Upper lobe of left lung (tissue), 6 donors: ENCODE measurements around the gene CEP55. TPM values are rescaled to one million over a fixed set of nuclear protein-coding genes. Genes with fewer than 3 reads are reported as not detected.

Experiments
- ATAC-seq, 2 donors: fragments of 200-7000 bp; cut with Tn5 transposase; one replicate each; pipeline ENCODE4 v1.9.1; 2022; ENCODE audit warnings: mild to moderate bottlenecking in 2 of 2, moderate library complexity in 2 of 2; ENCODE audit not compliant: low FRiP score in 2 of 2
- DNase-seq, 2 donors: peaks; one replicate each; pipeline ENCODE4 v3.0.0-alpha.2; 2019 to 2020
- H3K27ac ChIP-seq, 4 donors: fragments of 200-600 bp; sonication (generic); one replicate each; pipeline ENCODE4 v1.5.1; 2016 to 2019
- H3K27me3 ChIP-seq, 4 donors: fragments of 200-600 bp; sonication (generic); one replicate each; pipeline ENCODE4 v1.5.1; 2017 to 2019
- H3K36me3 ChIP-seq, 4 donors: fragments of 200-600 bp; sonication (generic); one replicate each; pipeline ENCODE4 v1.5.1; 2016 to 2019
- H3K4me1 ChIP-seq, 4 donors: fragments of 200-600 bp; sonication (generic); one replicate each; pipeline ENCODE4 v1.5.1; 2018 to 2019
- H3K4me3 ChIP-seq, 4 donors: fragments of 200-600 bp; sonication (generic); one replicate each; pipeline ENCODE4 v1.5.1; 2017 to 2019; ENCODE audit warnings: mild to moderate bottlenecking in 2 of 4, moderate library complexity in 1 of 4
- H3K9me3 ChIP-seq, 4 donors: fragments of 200-600 bp; sonication (generic); one replicate each; pipeline ENCODE4 v1.5.1; 2018 to 2019
- CTCF ChIP-seq, 6 experiments: fragments of 450-650 bp in 4 of 6; fragments of 200-600 bp in 2 of 6; sonication (generic) in 2 of 6; IDR thresholded peaks; one replicate each; pipeline ENCODE4 v1.5.1; 2016 to 2019; ENCODE audit warnings: antibody characterized with exemption in 6 of 6
- EP300 ChIP-seq, 4 donors: sonication (generic); formaldehyde crosslinking; IDR thresholded peaks; one replicate each; pipeline ENCODE4 v1.5.1; 2017; ENCODE audit warnings: antibody characterized with exemption in 4 of 4, control low read depth in 2 of 4
- POLR2A ChIP-seq, 4 donors: fragments of 450-650 bp; IDR thresholded peaks; one replicate each; pipeline ENCODE4 v1.5.1; 2016 to 2017; ENCODE audit warnings: antibody characterized with exemption in 4 of 4, mild to moderate bottlenecking in 2 of 4
- POLR2AphosphoS5 ChIP-seq, 2 donors: sonication (generic); formaldehyde crosslinking; IDR thresholded peaks; one replicate each; pipeline ENCODE4 v1.5.1; 2017; ENCODE audit warnings: antibody characterized with exemption in 2 of 2
- WGBS, 2 donors: methylation state at CpG; one replicate each; pipeline ENCODE4 v1.1.5; 2017 to 2018; 5-methylcytosine and 5-hydroxymethylcytosine counted together
- total RNA-seq, 6 donors: library from RNA; depleted of rRNA in 4 of 6; stranded (reverse); fragments of >200 nt in 4 of 6; gene quantifications; one replicate each; pipeline versions ENCODE4 v1.1.0 to v1.2.1, GENCODE V29; 2016 to 2021
- donor health status: DM: no; HTN: no; CAD: no; lungs with moderate emphysema.
- donor health status: DM: no; HTN: yes; CAD: no; lungs with severe emphysema.

The CEP55 gene
- total RNA-seq, 6 donors from 2014 or later: 1.3 to 3.3 (median 2.3) TPM; not detected in 1

GRCh38 chr10:93509816-93510215, 13.4 kb downstream of the CEP55 start:
- WGBS, 2 donors: 90 to 95% methylated on average over 8 of the region's 8 CpGs
- ATAC-seq (no peak), DNase-seq (no peak)
- Histone ChIP-seq H3K4me3 (no peak overlapping the region), H3K36me3 (no peaks in the 10 kb centered on the region), H3K27me3 (no peaks in the 10 kb centered on the region), H3K4me1 (peaks cover 0 to 8% (median 3%) of the 10 kb centered on the region in 4 donors), H3K9me3 (no peaks in the 10 kb centered on the region), H3K27ac (no peak overlapping the region)
- TF ChIP-seq EP300 (IDR thresholded peaks at IDR 0.05) (no peak), POLR2AphosphoS5 (IDR thresholded peaks at IDR 0.05) (no peak)

GRCh38 chr10:93512565-93512964, 16.2 kb downstream of the CEP55 start:
- H3K4me1 ChIP-seq: peaks cover 0 to 10% (median 8%) of the 10 kb centered on the region in 4 donors
- H3K36me3 ChIP-seq: no peaks in the 10 kb centered on the region
- H3K27me3 ChIP-seq: no peaks in the 10 kb centered on the region
- no peak for ATAC-seq
- DNase-seq: no peak
- no peak overlapping the region for H3K27ac ChIP-seq
- H3K9me3 ChIP-seq: no peaks in the 10 kb centered on the region
- 97% methylated on average over 1 of the region's 1 CpG for WGBS, 2 donors
- TF ChIP-seq EP300 (IDR thresholded peaks at IDR 0.05): no peak
- no peak for TF ChIP-seq POLR2AphosphoS5 (IDR thresholded peaks at IDR 0.05)
- no peak for TF ChIP-seq POLR2A (IDR thresholded peaks at IDR 0.05)
- TF ChIP-seq CTCF (IDR thresholded peaks at IDR 0.05): no peak
- no peak overlapping the region for H3K4me3 ChIP-seq

GRCh38 chr10:93513091-93513490, 16.7 kb downstream of the CEP55 start:
- 0 to 91% methylated on average over 1 of the region's 1 CpG for WGBS, 2 donors
- no peak overlapping the region for H3K27ac ChIP-seq
- no peak overlapping the region for H3K4me3 ChIP-seq
- H3K9me3 ChIP-seq: no peaks in the 10 kb centered on the region
- no peak for DNase-seq
- no peak for ATAC-seq
- H3K36me3 ChIP-seq: no peaks in the 10 kb centered on the region
- no peaks in the 10 kb centered on the region for H3K27me3 ChIP-seq
- no peak for TF ChIP-seq POLR2A (IDR thresholded peaks at IDR 0.05)
- no peak for TF ChIP-seq CTCF (IDR thresholded peaks at IDR 0.05)
- TF ChIP-seq EP300 (IDR thresholded peaks at IDR 0.05): no peak
- no peak for TF ChIP-seq POLR2AphosphoS5 (IDR thresholded peaks at IDR 0.05)
- H3K4me1 ChIP-seq: peaks cover 0 to 10% (median 8%) of the 10 kb centered on the region in 4 donors

- no peaks in the 10 kb centered on the region for H3K9me3 ChIP-seq
- DNase-seq (no peak), ATAC-seq (peak in 1 of 2 donors; percentile 11)
- H3K27ac ChIP-seq: peak overlapping the region; percentile 18 to 69 (median 44)
- H3K36me3 ChIP-seq: no peaks in the 10 kb centered on the region
- no peaks in the 10 kb centered on the region for H3K27me3 ChIP-seq
- no peak for TF ChIP-seq CTCF (IDR thresholded peaks at IDR 0.05)
- TF ChIP-seq POLR2AphosphoS5 (IDR thresholded peaks at IDR 0.05): no peak
- no peak for TF ChIP-seq EP300 (IDR thresholded peaks at IDR 0.05)
- TF ChIP-seq POLR2A (IDR thresholded peaks at IDR 0.05): no peak
- WGBS, 2 donors: 76 to 79% methylated on average over 4 of the region's 4 CpGs
- H3K4me1 ChIP-seq: peaks cover 0 to 10% (median 8%) of the 10 kb centered on the region in 4 donors
- H3K4me3 ChIP-seq: no peak overlapping the region
These were observed 18.1 kb downstream of the CEP55 start for GRCh38 chr10:93514521-93514920.

GRCh38 chr10:93515071-93516005, 18.9 kb downstream of the CEP55 start:
- whole genome bisulfite sequencing, 2 donors: 64 to 70% methylated on average over 8 of the region's 8 CpGs
- H3K4me1 ChIP-seq: peaks cover 0 to 10% (median 8%) of the 10 kb centered on the region in 4 donors
- TF ChIP-seq POLR2AphosphoS5 (IDR thresholded peaks at IDR 0.05): no peak
- TF ChIP-seq POLR2A (IDR thresholded peaks at IDR 0.05): no peak
- no peak for TF ChIP-seq CTCF (IDR thresholded peaks at IDR 0.05)
- TF ChIP-seq EP300 (IDR thresholded peaks at IDR 0.05): no peak
- DNase-seq (no peak), ATAC-seq (peak in 1 of 2 donors; percentile 75)
- H3K27ac ChIP-seq: peak overlapping the region; percentile 18 to 69 (median 44)
- H3K36me3 ChIP-seq: no peaks in the 10 kb centered on the region
- H3K4me3 ChIP-seq: no peak overlapping the region
- H3K27me3 ChIP-seq: no peaks in the 10 kb centered on the region
- H3K9me3 ChIP-seq: no peaks in the 10 kb centered on the region
